BLaER1 (cell line): ENCODE results near the gene GRHPR.

Source experiments
- H3K27ac ChIP-seq: shearing (Covaris generic); formaldehyde crosslinking; 2 replicates; pipeline ENCODE4 v1.8.1; 2022
- H3K27me3 ChIP-seq: shearing (Covaris generic); formaldehyde crosslinking; 2 replicates; pipeline ENCODE4 v1.8.1; 2022
- H3K36me3 ChIP-seq: shearing (Covaris generic); formaldehyde crosslinking; 2 replicates; pipeline ENCODE4 v1.8.1; 2022
- H3K4me1 ChIP-seq: shearing (Covaris generic); formaldehyde crosslinking; 2 replicates; pipeline ENCODE4 v1.8.1; 2022
- H3K4me2 ChIP-seq: shearing (Covaris generic); formaldehyde crosslinking; 2 replicates; pipeline ENCODE4 v1.8.1; 2022
- H3K4me3 ChIP-seq: shearing (Covaris generic); formaldehyde crosslinking; 2 replicates; pipeline ENCODE4 v1.8.1; 2022
- H3K9ac ChIP-seq: shearing (Covaris generic); formaldehyde crosslinking; 2 replicates; pipeline ENCODE4 v1.8.1; 2022
- H3K9me3 ChIP-seq: shearing (Covaris generic); formaldehyde crosslinking; 2 replicates; pipeline ENCODE4 v1.8.1; 2022
- H4K20me1 ChIP-seq: shearing (Covaris generic); formaldehyde crosslinking; 2 replicates; pipeline ENCODE4 v1.8.1; 2022
- Cebpa-rat ChIP-seq: shearing (Covaris generic); IDR thresholded peaks from 2 replicates; pipeline ENCODE4 v1.8.1; 2022

The GRHPR gene

GRCh38 chr9:37422289-37423104 is at the start of gene GRHPR:
Gene GRHPR, plus strand, starts transcription at chr9:37422696. Its CDS starts 55 bp downstream, at chr9:37422751.
- TF ChIP-seq Cebpa-rat, result no peak
- Histone ChIP-seq H4K20me1 (peaks cover 35% of the 10 kb centered on the region), H3K4me1 (peaks cover 64% of the 10 kb centered on the region)

DNA sequence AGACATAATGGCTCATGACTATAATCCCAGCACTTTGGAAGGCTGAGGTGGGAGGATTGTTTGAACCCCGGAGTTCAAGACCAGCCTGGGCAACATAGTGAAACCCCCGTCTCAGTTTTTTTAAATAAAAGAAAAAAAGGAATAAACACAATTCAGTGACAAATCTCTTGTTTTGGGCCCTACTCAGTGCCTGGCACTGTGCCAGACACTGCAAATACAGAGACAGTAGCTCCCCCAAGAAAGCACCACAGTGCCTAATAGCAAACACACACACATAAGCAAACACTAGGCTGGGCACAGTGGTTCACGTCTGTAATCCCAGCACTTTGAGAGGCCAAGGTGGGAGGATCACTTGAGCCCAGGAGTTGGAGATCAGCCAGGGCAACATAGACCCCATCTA is 49.7 kb upstream of the GRHPR start:
- H3K36me3 ChIP-seq, result no peaks in the 10 kb centered on the region
- H3K4me2 ChIP-seq, result peak overlapping the region; percentile 94
- H3K9ac ChIP-seq, result no peak overlapping the region
- H3K27me3 ChIP-seq, result no peaks in the 10 kb centered on the region
- H4K20me1 ChIP-seq, result peaks cover 28% of the 10 kb centered on the region
- H3K27ac ChIP-seq, result peak overlapping the region; percentile 84; the same call in 1 of the 2 replicates
- no peak for TF ChIP-seq Cebpa-rat
- H3K9me3 ChIP-seq, result peaks cover 5% of the 10 kb centered on the region; the same call in 1 of the 2 replicates
- no peak overlapping the region for H3K4me3 ChIP-seq
- peaks cover 93% of the 10 kb centered on the region for H3K4me1 ChIP-seq

More at GRCh38 chr9:37422289-37423104, at the start of gene GRHPR:
- Histone ChIP-seq H3K9me3 (no peaks in the 10 kb centered on the region), H3K4me3 (peak within 1 kb of the TSS; percentile 86), H3K27me3 (no peaks in the 10 kb centered on the region), H3K4me2 (peak within 1 kb of the TSS; percentile 88), H3K36me3 (peaks cover 34% of the 10 kb centered on the region), H3K9ac (peak within 1 kb of the TSS; percentile 90), H3K27ac (peak within 1 kb of the TSS; percentile 86)

DNA sequence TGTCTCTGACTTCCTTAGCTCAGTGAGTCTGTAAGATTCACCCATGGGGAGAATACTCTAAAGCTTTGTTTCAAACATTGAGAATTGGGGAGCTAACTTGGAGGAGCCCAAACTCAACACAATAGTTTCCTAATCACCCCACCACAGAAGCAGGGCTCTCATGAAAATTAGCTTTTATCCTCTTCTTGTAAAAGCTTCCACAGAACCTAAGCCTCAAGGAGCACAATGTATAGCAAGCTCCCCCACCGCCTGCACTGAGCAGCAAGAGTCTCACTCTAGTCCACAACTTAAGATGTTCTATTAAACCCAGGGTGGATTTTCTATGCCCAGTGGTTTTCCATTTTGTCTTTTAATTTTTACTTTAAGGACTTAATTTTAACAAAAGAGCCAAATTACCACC is 48.9 kb upstream of the GRHPR start:
- H3K27me3 ChIP-seq, result no peaks in the 10 kb centered on the region
- peak overlapping the region; percentile 94 for H3K4me2 ChIP-seq
- no peaks in the 10 kb centered on the region for H3K9me3 ChIP-seq
- H3K9ac ChIP-seq, result no peak overlapping the region
- H3K4me3 ChIP-seq, result no peak overlapping the region
- no peaks in the 10 kb centered on the region for H3K36me3 ChIP-seq
- H3K27ac ChIP-seq, result no peak overlapping the region
- peaks cover 85% of the 10 kb centered on the region for H3K4me1 ChIP-seq
- no peak for TF ChIP-seq Cebpa-rat
- H4K20me1 ChIP-seq, result peaks cover 28% of the 10 kb centered on the region

DNA sequence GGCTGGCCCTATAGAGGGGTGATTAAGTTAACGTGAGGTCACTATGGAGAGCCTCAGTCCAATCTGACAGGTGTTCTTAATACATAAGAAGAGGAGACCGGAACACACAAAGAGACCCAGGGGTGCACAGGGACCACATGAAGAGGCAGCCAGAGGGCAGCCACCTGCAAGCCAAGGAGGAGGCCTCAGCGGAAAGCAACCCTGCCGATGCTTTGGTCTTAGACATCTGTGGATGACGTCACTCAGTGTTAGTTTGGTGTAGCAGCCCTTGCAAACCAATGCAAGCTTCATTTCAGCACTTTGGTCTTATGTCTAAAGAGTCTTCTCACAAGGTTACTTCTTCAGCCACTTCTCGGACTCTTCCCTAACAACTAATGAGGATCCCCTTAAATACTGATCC is 47.6 kb upstream of the GRHPR start:
- Histone ChIP-seq H3K9me3 (no peaks in the 10 kb centered on the region), H3K36me3 (no peaks in the 10 kb centered on the region), H3K27me3 (no peaks in the 10 kb centered on the region), H3K4me2 (peak overlapping the region; percentile 67), H3K9ac (no peak overlapping the region), H3K27ac (peak overlapping the region; percentile 53; the same call in 1 of the 2 replicates), H3K4me1 (peaks cover 72% of the 10 kb centered on the region), H4K20me1 (peaks cover 20% of the 10 kb centered on the region), H3K4me3 (no peak overlapping the region)
- no peak for TF ChIP-seq Cebpa-rat

- H3K4me1 ChIP-seq, result peaks cover 47% of the 10 kb centered on the region
Measured at GRCh38 chr9:37377688-37378612, 44.5 kb upstream of the GRHPR start.

DNA sequence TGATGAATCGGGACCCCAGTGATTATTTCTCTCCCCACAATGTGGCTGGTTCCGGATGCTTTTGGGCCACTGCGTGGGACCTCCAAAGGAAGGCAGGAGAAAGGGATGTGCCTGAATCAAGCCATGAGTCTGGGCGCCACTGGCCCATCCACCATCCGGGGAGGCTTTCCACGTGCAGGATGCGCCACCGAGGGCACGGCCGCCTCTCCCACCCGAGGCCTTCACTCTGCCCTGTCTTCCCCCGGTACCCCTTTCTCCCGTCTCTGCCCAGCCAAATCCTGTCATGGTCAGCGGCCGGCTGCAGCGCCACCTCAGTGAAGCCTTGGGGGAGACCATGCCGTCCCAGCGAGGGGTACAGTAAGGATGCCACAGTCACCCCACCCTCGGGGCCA is 43.9 kb upstream of the GRHPR start:
- no peak overlapping the region for H3K27ac ChIP-seq

More at GRCh38 chr9:37377688-37378612, 44.5 kb upstream of the GRHPR start:
- Histone ChIP-seq H3K4me3 (no peak overlapping the region), H3K36me3 (no peaks in the 10 kb centered on the region), H4K20me1 (no peaks in the 10 kb centered on the region), H3K27me3 (no peaks in the 10 kb centered on the region), H3K4me2 (no peak overlapping the region), H3K9ac (no peak overlapping the region), H3K9me3 (0 out of 2 replicates have a peak, but pooled peaks cover 4% of the 10 kb centered on the region), H3K27ac (no peak overlapping the region)
- no peak for TF ChIP-seq Cebpa-rat

DNA sequence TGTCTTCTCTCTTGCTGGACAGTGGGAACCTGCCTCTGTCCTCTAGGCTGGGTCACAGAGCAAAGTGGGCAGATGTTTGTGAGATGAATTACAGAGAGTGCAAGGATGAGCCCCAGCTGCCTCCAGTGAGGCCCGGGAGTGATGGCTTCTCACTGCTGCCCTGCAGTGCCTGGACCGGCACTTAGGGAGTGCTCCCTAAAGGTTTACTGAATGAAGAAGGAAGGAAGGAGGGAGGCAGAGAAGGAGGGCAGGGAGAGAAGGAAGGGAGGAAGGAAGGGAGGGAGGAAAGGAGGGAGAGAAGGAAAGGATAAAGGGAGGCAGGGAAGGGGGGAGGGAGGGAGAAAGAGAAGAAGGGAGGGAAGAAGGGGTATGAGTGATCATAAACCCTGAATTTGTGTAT is 42.7 kb upstream of the GRHPR start:
- Histone ChIP-seq H3K27ac (no peak overlapping the region), H3K27me3 (no peaks in the 10 kb centered on the region), H3K36me3 (no peaks in the 10 kb centered on the region), H4K20me1 (no peaks in the 10 kb centered on the region), H3K4me1 (peaks cover 39% of the 10 kb centered on the region), H3K9me3 (0 out of 2 replicates have a peak, but pooled peaks cover 4% of the 10 kb centered on the region), H3K4me3 (no peak overlapping the region), H3K4me2 (no peak overlapping the region), H3K9ac (no peak overlapping the region)
- no peak for TF ChIP-seq Cebpa-rat

More for the DNA sequence above, 43.9 kb upstream of the GRHPR start:
- Histone ChIP-seq H3K36me3 (no peaks in the 10 kb centered on the region), H3K9ac (no peak overlapping the region), H3K4me1 (peaks cover 47% of the 10 kb centered on the region), H3K27me3 (no peaks in the 10 kb centered on the region), H3K4me3 (no peak overlapping the region), H3K9me3 (0 out of 2 replicates have a peak, but pooled peaks cover 4% of the 10 kb centered on the region), H4K20me1 (no peaks in the 10 kb centered on the region), H3K4me2 (no peak overlapping the region)
- TF ChIP-seq Cebpa-rat, result no peak

DNA sequence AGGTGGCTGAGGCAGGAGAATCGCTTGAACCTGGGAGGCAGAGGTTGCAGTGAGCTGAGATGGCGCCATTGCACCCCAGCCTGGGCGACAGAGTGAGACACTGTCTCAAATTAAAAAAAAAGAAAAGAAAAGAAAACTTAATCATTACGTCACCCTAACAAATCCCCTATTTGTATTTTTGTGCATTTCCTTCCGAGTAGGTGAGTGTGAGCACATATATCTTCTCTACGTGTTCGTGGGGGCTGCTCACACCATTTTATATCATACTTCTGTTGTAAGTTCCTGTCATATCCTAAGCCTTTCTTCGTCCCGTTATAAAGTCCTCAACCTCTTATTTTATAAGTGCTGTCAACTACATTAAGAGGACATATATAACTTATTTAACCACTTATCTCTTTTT is 41.9 kb upstream of the GRHPR start:
- no peak for TF ChIP-seq Cebpa-rat
- Histone ChIP-seq H3K4me2 (no peak overlapping the region), H3K27ac (no peak overlapping the region), H3K36me3 (no peaks in the 10 kb centered on the region), H3K9ac (no peak overlapping the region), H3K4me3 (no peak overlapping the region), H3K4me1 (peaks cover 32% of the 10 kb centered on the region), H3K27me3 (no peaks in the 10 kb centered on the region), H3K9me3 (0 out of 2 replicates have a peak, but pooled peaks cover 4% of the 10 kb centered on the region), H4K20me1 (no peaks in the 10 kb centered on the region)

DNA sequence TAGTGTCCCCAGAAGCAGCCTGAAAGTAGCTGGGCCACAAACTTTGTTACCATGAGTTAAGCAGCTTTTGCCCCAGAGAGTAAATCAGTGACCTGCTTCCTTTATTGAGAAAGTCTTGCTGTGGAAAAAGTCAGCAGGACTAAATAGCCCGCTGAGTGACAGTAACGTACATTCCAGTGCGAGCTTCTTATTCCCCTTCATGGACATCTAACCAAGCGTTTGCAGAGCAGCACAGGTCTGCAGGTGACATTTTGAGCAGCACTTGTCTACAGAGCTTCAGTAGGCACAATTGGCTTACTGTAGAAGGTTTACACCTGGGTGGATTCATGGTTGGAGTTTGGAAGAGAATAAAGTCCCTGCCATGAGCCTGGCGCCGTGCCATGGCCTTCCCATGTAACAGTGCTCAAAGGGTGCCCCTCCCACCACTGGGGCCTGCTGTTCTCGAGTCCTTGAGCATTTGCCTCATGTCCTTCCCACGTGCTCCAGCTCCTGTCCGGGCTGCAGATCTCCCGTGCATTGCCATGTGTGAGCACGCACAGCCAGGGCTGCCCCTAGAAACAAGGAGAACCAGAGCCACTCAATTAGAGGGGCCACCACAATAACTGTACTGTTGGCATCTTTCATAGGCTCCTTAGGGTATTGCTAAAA is 41.3 kb upstream of the GRHPR start:
- H3K27ac ChIP-seq, result no peak overlapping the region
- TF ChIP-seq Cebpa-rat, result no peak
- H4K20me1 ChIP-seq, result no peaks in the 10 kb centered on the region
- no peak overlapping the region for H3K4me2 ChIP-seq
- no peak overlapping the region for H3K4me3 ChIP-seq
- no peak overlapping the region for H3K9ac ChIP-seq
- H3K36me3 ChIP-seq, result no peaks in the 10 kb centered on the region
- peaks cover 25% of the 10 kb centered on the region for H3K4me1 ChIP-seq
- H3K27me3 ChIP-seq, result no peaks in the 10 kb centered on the region
- 0 out of 2 replicates have a peak, but pooled peaks cover 4% of the 10 kb centered on the region for H3K9me3 ChIP-seq
